GM21825 (cell line): Measurements from ENCODE around the gene N4BP2L2.
A peak's percentile ranks its signal among the peaks of the same experiment; 100 is the strongest.

Source experiments
- ATAC-seq: cut with Tn5 transposase; IDR thresholded peaks from one replicate; pipeline ENCODE4 v1.9.1; 2021; ENCODE audit warnings: mild to moderate bottlenecking, moderate library complexity; ENCODE audit not compliant: unreplicated experiment

N4BP2L2 gene

DNA sequence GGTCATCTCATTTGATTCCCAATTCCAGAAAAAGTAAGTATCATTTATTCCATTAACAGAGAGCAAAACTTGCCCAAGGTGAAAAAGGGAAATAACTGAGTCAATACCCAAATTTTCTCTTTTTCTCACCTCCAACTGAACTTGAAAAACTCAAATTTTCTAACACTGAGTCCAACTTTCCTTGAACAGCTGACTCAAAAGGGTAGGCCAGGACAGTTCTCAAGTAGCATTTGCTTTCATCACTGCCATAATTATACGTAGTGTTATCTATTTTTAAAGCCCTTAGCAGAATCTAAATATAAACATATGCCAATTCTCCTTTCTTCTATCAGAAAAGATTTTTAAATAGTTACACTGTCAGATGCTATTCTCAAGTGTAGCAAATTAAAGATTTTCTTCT, 3.5 kb downstream of the N4BP2L2 start:
- ATAC-seq = no peak

- ATAC-seq = peak; percentile 80
Observed at GRCh38 chr13:32530841-32531253, 7.7 kb downstream of the N4BP2L2 start.

GRCh38 chr13:32528358-32528757, 10.2 kb downstream of the N4BP2L2 start:
- no peak for ATAC-seq

DNA sequence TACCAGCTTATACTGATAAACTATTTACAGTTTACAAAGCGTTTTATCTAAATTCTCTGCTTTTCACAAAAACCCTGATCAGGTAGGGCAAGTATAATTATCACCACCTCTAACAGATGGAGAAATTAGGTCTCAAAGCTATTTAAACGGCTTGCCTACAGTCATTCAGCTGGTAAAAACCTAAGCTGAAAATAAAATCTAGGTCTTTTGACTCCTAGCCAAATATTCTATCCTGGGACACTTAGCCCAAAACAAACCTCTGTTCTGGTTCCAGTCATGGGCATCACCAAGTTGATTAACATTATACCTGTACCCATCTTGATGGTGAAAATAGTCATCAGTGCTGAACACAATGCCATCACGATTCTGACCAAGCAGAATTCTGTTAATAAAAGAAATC, 11.4 kb downstream of the N4BP2L2 start:
- no peak for ATAC-seq

DNA sequence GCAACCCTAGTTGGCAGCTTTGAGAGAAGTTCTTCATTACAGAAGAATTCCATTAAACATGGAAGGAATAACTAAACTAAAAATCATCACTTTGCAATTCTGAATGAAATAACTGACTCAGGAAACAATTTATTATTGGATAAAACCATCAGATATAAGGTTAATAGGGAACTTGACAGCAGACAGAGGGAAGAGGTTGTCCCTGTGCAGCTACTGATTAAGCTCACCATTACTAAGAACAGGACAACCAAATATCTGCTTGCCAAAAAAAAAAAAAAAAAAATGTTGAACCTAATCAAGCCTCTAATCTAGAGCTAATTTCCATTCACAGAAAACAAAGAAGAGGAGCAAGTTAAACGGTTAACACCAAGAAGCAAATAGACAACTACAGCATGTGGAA, 12.8 kb downstream of the N4BP2L2 start:
- ATAC-seq = no peak

DNA sequence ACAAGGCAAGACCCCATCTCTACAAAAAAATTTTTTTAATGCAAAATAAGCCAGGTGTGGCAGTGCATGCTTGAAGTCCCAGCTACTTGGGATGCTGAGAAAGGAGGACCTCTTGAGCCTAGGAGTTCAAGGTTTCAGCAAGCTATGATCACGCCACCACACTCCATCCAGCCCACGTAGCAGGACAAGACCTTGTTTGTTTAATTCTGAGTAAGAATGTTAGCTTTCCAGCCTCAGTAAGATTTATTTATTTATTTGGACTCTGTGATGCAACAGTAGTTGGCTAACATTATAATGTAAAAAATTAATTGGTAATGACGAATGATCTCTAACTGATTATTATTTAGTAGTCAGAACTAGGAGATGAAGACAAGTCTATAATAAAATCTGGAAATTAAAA, 23.3 kb downstream of the N4BP2L2 start:
- ATAC-seq = no peak

GRCh38 chr13:32511482-32511881, 27.1 kb downstream of the N4BP2L2 start:
- ATAC-seq = no peak

GRCh38 chr13:32504876-32505275, 33.7 kb downstream of the N4BP2L2 start:
- no peak for ATAC-seq

- no peak for ATAC-seq
Observed at GRCh38 chr13:32504263-32504662, 34.3 kb downstream of the N4BP2L2 start.

DNA sequence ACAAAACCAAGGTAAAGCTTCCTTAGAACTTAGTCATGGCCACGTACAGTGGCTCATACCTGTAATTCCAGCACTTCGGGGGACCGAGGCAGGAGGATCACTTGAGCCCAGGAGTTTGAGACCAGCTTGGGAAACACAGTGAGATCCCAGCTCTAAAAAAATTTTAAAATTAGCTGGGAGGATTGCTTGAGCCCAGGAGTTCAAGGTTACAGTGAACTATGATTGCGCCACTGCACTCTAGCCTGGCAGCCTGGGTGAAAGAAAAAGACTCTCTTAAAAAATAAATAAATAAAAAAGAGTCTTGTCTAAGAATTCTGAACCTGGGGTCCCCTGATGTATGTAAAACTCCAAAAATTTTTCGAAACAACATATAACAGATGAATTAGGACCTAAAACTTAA, 34.9 kb downstream of the N4BP2L2 start:
- no peak for ATAC-seq

DNA sequence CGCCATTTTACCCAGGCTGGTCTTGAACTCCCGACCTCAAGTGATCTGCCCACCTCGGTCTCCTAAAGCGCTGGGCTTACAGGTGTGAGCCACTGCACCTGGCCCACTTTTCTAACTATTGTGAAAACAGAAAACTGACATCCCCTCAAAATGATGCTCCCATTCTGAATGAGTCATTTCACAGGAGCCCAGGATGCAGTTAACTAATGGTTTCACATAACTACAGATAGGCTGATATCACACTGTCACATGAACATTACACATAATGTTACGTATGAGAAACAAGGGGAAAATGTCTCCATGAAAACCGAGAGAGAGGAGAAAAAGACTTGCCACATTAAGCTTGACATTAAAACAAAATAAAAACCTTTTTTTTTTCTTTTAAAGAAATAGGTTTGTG, 37.5 kb downstream of the N4BP2L2 start:
- ATAC-seq = no peak

- no peak for ATAC-seq
Observed at GRCh38 chr13:32499538-32500210, 38.9 kb downstream of the N4BP2L2 start.

GRCh38 chr13:32497589-32497988, 41.0 kb downstream of the N4BP2L2 start:
- no peak for ATAC-seq

GRCh38 chr13:32496599-32497160, 41.9 kb downstream of the N4BP2L2 start:
- ATAC-seq = no peak

DNA sequence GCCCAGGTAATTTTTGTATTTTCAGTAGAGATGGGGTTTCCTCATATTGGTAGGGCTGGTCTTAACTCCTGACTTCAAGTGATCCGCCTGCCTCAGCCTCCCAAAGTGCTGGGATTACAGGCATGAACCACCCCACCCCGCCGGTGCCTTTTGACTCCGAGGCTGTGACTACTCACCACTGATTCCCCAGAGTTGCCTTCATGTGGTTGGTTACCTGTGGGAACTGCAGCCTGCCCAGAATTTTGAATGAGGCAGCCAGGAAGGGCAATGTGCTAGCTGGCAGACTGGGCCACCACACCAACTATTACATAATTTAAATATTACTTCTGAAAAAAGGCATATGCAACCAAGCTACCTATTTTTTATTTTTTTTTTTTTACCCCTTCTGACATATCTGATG, 42.8 kb downstream of the N4BP2L2 start:
- no peak for ATAC-seq

DNA sequence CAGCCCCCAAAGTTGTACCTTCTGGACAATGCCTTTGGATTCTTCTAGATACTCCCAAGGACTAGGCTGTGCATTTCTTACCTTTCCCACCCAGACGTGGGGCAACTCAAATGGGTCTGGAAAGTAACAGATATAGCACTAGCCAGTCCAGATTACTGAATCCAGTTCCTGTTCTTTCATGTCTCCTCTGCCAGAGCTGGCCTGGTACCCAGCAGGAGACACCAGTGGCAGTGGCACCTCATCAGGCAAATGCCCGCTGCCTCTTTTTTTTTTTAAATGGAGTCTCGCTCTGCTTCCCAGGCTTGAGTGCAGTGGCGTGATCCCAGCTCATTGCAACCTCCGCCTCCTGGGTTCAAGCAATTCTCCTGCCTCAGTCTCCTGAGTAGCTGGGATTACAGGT, 43.2 kb downstream of the N4BP2L2 start:
- ATAC-seq = no peak

DNA sequence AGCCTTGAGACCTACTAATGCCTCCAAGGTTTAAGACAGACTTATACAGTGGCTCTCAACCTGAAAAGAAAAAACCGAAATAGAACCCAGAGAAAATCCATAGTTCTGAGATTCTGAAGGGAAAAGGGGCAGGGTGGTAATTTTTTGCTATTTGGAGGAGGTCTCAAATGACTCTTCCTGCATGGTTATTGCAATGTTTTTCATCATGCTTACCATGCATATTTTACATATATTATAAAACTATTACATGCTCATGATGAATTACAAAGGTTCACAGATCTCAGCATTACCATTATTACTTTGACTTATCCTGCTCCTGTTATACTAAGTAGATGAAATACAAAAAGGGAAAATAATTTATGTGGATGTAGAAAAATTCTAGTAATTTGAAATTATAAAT, 47.6 kb downstream of the N4BP2L2 start:
- no peak for ATAC-seq

DNA sequence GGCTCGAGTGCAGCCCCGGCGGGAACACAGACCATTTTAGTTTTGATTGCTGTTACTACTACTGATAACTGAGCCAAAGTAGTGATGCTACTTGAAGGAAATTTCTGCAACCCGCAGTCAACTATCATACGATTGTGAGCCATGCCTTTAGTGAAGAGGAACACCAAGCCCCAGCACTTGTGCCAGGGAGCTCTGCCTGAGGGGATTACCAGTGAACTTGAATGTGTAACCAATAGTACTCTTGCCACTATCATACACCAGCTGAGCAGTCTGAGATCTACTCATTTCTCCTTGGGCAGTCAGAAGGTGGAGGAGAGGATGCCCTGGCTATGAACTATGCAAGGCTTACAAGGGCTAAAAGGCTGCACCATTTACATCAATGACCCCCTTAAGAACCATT, 61.7 kb downstream of the N4BP2L2 start:
- no peak for ATAC-seq

- ATAC-seq = no peak
Observed at GRCh38 chr13:32476021-32476731, 62.4 kb downstream of the N4BP2L2 start.

DNA sequence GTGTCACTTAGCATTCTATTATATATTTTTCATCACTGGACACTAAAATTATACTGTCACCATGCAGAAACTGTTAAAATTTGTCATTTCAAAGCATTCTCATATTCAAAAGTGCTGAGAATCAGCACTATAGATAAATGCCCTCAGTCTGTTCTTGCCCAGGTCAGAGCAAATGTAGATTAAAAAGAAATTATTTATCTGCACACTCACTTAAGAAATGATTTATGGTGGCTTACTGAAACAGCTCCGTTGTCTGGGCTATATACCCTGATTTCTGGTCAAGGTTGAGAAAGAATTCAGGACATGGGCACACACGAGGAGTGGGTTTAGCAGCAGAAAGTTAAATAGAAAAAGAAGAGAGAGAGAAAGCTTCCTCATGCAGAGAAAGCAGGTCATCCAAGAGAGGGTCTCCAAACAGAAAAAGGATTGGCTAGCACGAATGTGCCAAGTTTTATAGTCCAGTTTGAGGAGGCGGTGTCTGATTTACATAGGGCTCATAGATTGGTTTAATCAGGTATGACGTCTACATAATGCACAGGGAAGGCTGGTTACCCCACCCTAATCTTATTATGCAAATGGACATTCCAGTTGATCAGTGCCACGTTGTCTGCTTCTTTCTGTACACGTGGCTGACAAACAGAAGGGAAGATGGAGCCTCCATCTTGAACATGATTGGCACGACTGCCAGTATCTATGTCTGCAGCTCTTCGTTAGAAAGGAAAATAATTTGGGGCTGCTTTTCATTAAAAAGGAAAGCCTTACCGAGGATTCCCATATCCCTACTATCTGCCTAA, 63.4 kb downstream of the N4BP2L2 start:
- ATAC-seq = no peak

DNA sequence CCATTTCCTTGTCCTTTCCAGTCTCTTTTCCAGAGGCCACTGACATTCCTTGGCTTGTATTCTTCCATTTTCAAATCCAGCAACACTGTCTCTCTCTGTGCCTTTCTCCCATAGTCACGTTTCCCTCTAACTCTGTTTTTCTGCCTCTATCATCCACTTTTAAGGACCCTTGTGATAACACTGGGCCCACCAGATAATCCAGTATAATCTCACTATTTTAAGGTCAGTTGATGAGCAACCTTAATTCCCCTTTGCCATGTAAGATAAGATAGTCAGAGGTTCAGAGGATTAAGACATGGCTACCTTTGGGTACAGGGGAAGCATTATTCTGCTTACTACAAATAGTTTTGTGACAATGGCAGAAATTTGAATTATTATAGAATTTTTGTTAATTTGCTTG, 64.9 kb downstream of the N4BP2L2 start:
- ATAC-seq = no peak

- peak; percentile 73 for ATAC-seq
Observed at GRCh38 chr13:32472194-32472621, 66.4 kb downstream of the N4BP2L2 start.
